Testis (tissue), 2 donors: ENCODE results near the gene ZNF83.

Experiments used
- POLR2A ChIP-seq: fragments of 450-650 bp; IDR thresholded peaks from one replicate; pipeline ENCODE4 v1.6.1; 2017; ENCODE audit warnings: antibody characterized with exemption, mild to moderate bottlenecking, moderate library complexity
- TF ChIP-seq, protein P1 (sequence below), 3 experiments: fragments of 450-650 bp in 2 of 3; fragments of 200-600 bp in 1 of 3; sonication (generic) in 1 of 3; IDR thresholded peaks; one replicate each; pipeline ENCODE4 v1.5.1; 2016 to 2019; ENCODE audit warnings: antibody characterized with exemption in 3 of 3, mild to moderate bottlenecking in 2 of 3, moderate library complexity in 1 of 3

DNA sequence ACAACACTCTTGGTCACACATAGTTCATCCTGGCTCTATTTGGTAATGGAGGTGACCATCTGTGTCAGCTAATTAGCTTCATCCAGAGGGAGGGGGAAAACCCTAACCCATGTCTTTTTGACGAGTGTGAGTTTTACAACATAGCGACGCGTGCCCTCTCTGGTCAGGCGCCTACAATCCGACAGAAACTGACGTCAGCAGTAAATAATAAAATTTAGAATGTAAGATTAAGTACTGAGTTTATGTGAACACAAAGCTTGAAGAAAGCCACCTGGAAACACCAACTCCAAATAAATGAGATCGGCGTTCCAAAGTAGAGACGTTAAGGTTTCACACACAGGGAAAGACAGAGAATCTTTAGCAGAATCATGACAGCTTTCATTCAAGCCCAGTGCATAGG is 1.8 kb upstream of the ZNF83 start:
- TF ChIP-seq, protein P1, sequence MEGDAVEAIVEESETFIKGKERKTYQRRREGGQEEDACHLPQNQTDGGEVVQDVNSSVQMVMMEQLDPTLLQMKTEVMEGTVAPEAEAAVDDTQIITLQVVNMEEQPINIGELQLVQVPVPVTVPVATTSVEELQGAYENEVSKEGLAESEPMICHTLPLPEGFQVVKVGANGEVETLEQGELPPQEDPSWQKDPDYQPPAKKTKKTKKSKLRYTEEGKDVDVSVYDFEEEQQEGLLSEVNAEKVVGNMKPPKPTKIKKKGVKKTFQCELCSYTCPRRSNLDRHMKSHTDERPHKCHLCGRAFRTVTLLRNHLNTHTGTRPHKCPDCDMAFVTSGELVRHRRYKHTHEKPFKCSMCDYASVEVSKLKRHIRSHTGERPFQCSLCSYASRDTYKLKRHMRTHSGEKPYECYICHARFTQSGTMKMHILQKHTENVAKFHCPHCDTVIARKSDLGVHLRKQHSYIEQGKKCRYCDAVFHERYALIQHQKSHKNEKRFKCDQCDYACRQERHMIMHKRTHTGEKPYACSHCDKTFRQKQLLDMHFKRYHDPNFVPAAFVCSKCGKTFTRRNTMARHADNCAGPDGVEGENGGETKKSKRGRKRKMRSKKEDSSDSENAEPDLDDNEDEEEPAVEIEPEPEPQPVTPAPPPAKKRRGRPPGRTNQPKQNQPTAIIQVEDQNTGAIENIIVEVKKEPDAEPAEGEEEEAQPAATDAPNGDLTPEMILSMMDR (IDR thresholded peaks at IDR 0.05), result no peak
- TF ChIP-seq POLR2A, result no peak
